ENCODE results near the gene PLA2G7. TPM values are rescaled to one million over a fixed set of nuclear protein-coding genes. Genes with fewer than 3 reads are reported as not detected.

PLA2G7 gene
- total RNA-seq, 1 experiment from 2014 or later: 2.3 TPM

- Mint-ChIP-seq H3K36me3 (no peaks in the 10 kb centered on the region), H3K27me3 (ENCODE audit: low read depth) (no peaks in the 10 kb centered on the region), H3K4me3 (no peak overlapping the region), H3K4me1 (no peaks in the 10 kb centered on the region), H3K27ac (no peak overlapping the region), H3K9me3 (no peaks in the 10 kb centered on the region)
- ChIA-PET POLR2A (interaction anchor here (0.6 to 1.0 kb wide), 3 partner anchors 50 to 619 kb away, joined by 3 to 4 read pairs (median 3); partner anchors contain the start of gene PLA2G7), CTCF (interaction anchor here (0.6 to 0.8 kb wide), 2 partner anchors 15 to 29 kb away, joined by 3 read pairs; no protein-coding TSS in a partner anchor)
- DNase-seq (ENCODE audit: low spot score) (no peak), ATAC-seq (no peak)
- no peak for TF ChIP-seq JUN (CRISPR knock-in tag; IDR thresholded peaks at IDR 0.05)
- TF ChIP-seq CREB1 (CRISPR knock-in tag; IDR thresholded peaks at IDR 0.05): no peak
- no peak for TF ChIP-seq ARID4B (CRISPR knock-in tag; IDR thresholded peaks at IDR 0.05; ENCODE audit: borderline replicate concordance)
- no peak for TF ChIP-seq ZNF121 (CRISPR knock-in tag; IDR thresholded peaks at IDR 0.05)
- no peak for TF ChIP-seq TEAD1 (CRISPR knock-in tag; IDR thresholded peaks at IDR 0.05)
- no peak for TF ChIP-seq FOXP1 (CRISPR knock-in tag; IDR thresholded peaks at IDR 0.05; ENCODE audit: borderline replicate concordance)
- TF ChIP-seq ZMAT4 (CRISPR knock-in tag; IDR thresholded peaks at IDR 0.05): no peak
- no peak for TF ChIP-seq GTF2I (CRISPR knock-in tag; conservative IDR thresholded peaks at IDR 0.05)
- no peak for TF ChIP-seq CBFB (CRISPR knock-in tag; IDR thresholded peaks at IDR 0.05; ENCODE audit: low read depth)
- no peak for TF ChIP-seq ZBTB43 (CRISPR knock-in tag; IDR thresholded peaks at IDR 0.05)
- no peak for TF ChIP-seq STAT6 (CRISPR knock-in tag; conservative IDR thresholded peaks at IDR 0.05; ENCODE audit: low read depth)
- TF ChIP-seq E2F5 (CRISPR knock-in tag; IDR thresholded peaks at IDR 0.05): no peak
- TF ChIP-seq ZNF281 (CRISPR knock-in tag; IDR thresholded peaks at IDR 0.05): no peak
- TF ChIP-seq ZNF232 (CRISPR knock-in tag; IDR thresholded peaks at IDR 0.05): no peak
Observed at GRCh38 chr6:46684771-46685170, 50.4 kb downstream of the PLA2G7 start.

Data from WTC11 (cell line).